ENCODE results near the gene EGFR.

GRCh38 chr7:55004579-55004978, 14.2 kb upstream of the EGFR start:
- TF ChIP-seq CTCF (conservative IDR thresholded peaks at IDR 0.05; ENCODE audit: low read length) (no peak), EZH2phosphoT487 (IDR thresholded peaks at IDR 0.05; ENCODE audit: borderline replicate concordance) (no peak)

All from Loucy (cell line).